ENCODE results near the gene ZEB2.
"Not testable (repeated sequence)": the region's sequence is repeated elsewhere in the genome, so short reads cannot be mapped to it uniquely, and the experiment has no call there.

Gene ZEB2

DNA sequence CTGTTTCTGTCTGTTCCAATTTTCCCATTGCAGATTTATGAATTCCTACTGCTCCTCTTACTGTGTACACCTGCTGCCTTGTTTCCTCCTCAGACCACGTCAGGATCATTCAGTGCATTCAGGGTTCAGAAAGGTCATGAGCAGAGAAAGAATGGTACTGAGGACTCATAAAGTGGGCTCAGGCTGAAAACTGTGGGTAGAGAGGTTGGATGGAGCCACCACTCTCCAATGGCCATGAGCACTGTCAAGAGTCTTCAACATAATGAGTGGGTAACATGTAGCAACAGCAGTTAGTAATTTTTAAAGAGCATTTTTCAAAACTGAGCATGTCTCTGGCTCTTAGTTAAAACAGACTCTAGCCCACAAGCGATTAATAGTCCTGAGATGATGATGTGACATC is 138.2 kb downstream of the ZEB2 start:
- DNase-seq (no peak), ATAC-seq (no peak)

DNA sequence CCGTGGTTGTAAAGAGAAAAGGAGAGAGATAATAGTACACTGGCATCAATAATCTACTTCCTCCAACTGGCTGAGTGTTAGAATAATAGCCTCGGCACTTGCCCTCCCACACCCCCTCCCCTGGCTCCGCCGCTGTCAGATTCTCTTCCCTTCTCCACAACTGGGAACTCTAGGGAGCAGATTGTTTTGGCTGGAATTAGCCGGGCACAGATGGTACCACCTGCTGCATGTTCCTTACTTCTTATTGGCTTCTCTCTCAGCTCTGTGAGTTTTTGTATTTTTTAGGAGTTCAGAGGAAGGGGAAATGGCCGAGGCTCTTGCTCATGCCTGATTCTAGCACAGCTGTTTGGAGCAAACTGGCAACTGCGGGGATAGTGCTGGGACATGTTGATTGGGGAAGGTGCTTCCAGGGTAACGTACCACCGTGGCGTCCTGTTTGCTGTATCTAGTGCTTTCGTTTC is 140.0 kb downstream of the ZEB2 start:
- DNase-seq (no peak), ATAC-seq (no peak)

DNA sequence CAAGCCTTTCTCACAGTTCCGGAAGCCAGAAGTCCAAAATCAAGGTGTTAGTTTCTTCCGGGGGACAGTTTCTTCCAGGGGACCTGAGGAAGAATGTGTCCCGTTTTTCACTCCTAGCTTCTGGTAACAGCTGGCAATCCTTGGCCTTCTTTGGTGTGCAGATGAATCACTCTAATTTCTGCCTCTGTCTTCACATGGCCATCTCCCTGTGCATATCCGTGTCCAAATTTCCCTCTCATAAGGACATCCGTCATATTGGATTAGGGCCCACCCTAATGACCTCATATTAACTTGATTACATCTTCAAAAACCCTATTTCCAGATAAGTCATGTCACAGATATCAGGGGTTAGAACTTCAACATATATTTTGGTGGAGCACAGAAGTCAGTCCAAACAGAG is 141.4 kb downstream of the ZEB2 start:
- no peak for ATAC-seq

DNA sequence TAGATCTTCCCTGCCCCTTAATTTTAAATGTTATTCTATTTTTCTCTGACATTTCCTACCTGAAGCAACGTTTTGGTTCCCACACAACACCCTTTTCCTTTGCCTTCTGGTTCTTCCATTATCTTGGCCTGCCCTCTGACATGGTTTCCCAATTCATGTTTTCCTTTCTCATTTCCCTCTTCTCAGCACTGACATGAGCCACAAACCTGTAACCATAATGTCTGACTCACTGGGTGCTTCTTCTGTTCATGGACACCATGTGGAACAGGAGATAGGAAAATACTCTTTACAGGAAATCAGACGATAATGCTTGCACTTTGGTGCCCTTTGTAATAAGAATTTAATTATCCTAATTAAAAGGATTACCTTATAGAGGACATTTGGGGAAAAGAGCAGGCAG is 142.0 kb downstream of the ZEB2 start:
- ATAC-seq: peak; percentile 33

More for the DNA sequence above, 141.4 kb downstream of the ZEB2 start:
- DNase-seq: no peak

DNA sequence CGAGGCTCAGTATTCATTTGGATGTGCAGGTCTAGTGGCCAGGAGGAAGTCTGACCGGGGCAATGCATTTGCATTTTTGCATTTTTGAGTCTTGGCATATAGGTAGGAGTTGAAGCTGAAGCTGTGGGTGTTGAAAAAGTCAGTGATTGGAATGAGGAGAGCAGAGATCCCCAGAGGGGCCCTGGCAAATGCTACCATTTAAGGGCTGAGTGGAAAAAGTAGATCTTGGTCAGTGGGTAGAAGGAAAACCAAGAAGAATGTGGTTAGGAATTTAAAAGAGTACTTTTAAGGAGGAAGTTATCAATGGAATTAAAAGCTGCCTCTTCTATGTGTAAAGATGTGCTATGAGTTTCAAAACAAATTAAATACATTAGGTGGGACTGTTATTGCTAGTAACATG is 143.0 kb downstream of the ZEB2 start:
- DNase-seq (no peak), ATAC-seq (no peak)

More for the DNA sequence above, 142.0 kb downstream of the ZEB2 start:
- no peak for DNase-seq

DNA sequence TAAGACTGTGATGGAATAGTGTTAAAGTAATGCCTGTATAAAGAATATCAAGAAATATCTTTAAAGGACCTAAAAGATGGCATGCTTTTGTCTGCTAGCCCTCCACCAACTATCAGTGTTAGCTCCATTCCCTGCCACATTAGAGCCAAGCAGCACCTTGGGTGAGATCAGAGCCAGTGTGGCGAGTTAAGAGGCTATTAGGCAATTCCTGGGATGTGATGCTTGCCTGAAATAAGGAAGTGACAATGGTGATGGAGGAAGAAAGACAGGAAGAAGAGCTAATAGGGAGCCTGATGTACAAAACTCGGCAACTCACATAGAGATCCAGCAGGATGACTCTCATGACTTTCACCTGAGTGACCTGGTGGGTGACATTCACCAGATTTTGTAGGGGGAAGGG is 143.5 kb downstream of the ZEB2 start:
- DNase-seq: no peak
- ATAC-seq: no peak

DNA sequence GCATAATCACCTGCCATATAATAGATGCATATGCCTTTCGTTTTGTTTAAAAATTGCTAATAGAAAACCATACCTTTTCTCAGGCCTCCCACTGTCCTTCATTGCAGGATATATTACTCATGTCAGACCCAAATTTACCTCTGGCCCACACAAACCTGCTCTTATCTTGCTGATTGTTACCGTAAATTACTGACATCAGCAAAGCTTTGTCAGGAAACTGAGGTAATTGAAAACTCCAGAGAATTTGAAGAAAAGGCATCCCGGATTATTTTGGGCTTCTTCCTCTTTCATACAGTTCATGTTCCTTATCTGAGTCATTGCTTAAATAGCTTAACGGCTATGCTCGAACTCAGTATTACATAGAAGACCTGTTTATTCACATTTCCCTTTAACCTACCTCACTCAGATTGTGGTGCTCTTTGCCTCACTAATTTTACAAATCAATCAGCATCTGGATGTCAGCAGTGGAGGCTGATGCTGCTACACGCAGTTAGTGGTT is 145.7 kb downstream of the ZEB2 start:
- ATAC-seq (peak; percentile 38), DNase-seq (no peak)

DNA sequence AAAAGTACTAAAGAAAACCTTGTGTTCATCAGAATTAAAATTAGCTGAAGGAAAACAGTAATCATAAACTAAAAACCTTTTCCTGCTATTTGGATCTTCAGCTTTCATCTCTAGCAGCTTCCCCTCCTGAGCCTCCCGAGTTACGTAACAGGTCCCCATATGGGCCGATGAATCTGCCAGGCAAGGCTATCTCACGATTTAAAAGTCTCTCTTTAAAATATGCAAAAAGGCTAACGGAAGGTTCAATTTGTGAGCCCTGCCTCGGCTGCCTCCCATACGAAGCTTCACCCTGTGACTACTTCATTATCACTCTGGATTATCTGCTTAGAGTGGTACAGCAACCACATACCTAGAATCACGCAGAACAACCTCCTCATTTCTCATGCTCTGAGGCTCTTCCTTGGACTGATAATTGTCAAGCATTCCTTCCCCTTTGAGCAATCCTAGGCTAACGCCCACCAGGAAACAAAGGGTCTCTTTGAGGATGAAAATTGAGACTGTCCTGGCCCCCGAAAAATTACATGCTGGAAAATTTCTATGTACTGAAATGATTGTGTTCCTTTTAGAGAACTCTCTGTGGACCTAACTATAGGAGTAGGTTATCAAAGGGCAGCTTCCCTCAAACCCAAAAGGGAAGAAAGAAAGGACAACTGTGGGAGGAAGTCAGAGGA is 147.4 kb downstream of the ZEB2 start:
- ATAC-seq (no peak), DNase-seq (no peak)

DNA sequence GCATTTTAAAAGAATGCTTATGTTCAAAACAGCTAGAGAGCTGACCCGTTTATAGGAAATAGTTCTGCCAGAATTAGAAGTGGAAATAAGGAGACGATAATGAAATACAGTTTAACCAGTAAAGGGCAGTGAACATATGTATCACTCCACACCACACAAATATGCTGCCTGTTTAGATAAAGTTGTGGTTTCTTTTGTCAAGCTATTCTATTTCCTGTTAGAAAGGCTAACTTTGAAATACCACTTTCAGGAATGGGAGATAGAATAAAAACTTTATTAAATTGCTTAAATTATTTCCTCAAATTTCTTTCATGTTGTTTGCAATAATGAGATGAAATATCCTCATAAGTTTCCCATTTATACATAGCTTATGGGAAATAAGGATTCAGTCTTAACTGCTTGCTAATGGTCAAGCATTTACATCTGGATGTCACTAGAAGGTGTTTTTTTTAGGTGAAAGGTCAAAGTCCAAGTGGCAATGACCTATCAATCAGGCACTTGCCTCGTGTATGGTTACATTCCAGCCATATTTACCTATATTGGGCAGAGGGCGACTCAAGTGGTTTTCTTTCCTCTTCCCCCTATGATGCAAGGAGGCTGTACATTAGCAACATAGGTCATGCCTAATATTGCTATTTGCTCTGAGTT is 148.9 kb downstream of the ZEB2 start:
- ATAC-seq: no peak
- no peak for DNase-seq

DNA sequence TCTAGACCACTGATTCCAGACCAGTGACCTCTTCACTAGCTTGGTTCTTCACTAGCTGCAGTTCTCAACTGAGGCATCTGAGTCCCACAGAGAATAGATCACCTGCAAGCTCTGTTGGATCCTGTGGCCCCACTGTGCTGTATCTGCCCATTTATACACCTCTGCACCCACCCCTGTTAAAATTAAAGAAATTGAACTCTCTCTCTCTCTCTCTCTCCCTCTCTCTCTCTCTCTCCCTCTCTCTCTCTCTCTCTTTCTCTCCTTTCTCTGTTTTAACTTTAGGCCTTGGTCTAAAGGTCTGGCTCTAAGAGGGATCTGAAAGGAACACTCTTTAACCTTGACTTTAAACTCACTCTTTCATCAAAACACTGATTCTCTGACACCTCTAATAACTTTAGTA is 150.5 kb downstream of the ZEB2 start:
- no peak for DNase-seq
- ATAC-seq: no peak

DNA sequence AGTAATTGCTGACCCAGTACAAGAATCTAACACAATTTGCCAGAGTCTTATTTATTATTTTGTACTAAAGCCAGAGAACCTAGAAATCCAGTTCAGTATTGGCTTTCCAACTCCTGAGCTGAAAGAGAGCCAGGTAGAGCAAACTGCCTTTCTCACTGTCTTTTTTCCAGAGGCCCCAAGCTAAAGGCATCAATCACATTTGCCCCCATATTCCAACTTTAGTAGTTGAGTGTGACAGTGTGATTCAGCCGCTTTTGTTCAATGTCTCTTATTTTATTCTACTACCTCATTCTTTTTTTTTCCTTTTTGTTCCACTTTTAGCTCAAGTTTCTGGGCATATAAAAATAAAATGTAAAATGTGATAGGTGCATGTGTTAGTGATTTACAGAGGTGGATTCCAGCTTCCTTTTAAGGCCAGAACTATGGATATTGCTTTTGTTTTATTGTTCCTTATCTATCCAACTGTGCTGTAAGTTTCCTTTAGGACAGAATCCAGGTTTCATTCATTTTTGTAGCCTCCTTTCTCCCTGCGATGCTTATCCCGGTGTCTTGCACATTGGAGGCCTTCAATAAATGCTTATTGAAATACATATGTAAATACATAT is 153.0 kb downstream of the ZEB2 start:
- DNase-seq (no peak), ATAC-seq (no peak)

DNA sequence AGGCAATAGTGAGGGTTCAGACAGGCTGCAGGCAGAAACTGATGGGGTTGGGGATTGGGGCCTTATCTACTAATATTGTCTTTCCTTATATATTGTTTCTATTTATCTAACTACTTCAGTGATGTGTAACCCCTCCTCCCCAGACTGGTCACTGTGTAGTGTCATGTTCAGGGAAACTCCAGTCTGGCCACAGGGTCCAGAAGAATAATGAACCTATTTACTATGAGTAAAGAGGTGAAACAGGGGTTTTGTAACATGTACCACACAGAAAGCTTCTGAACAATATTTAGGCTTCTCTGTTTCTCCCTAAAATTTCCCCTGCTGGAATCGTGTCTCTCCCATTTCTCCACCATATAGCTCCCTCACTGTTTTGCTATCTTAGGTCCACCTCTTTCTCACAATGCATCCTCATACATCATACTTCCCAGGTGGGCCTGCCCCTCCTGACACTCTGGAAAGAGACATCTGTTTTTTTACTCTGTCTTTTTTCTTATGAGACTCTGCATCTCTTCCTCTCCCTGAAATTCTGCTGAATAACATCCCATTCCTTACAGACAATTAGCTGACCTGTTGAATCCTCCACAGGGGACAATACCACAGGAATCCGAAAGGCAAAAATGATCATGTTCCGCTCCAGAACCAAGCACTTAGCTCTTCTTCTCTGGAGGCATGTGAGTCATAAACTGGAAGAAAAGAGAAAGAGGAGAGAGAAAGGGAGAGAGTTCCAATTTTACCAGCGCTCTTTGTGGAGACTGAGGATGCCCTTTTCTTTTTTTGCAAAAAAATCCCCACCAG is 154.8 kb downstream of the ZEB2 start:
- DNase-seq (no peak), ATAC-seq (no peak)

DNA sequence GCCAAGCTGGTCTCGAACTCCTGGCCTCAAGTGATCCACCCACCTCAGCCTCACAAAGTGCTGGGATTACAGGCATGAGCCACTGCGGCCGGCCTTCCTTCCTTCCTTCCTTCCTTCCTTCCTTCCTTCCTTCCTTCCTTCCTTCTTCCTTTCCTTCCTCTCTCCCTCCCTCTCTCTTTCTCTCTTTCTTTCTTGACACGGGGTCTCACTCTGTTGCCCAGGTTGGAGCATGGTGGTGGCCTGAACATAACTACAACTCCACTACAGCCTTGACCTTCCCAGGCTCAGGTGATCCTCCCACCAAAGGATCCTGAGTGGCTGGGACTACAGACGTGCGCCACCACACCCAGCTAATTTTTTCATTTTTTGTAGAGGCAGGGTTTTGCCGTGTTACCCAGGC is 155.7 kb downstream of the ZEB2 start:
- ATAC-seq, DNase-seq: not testable (repeated sequence)

DNA sequence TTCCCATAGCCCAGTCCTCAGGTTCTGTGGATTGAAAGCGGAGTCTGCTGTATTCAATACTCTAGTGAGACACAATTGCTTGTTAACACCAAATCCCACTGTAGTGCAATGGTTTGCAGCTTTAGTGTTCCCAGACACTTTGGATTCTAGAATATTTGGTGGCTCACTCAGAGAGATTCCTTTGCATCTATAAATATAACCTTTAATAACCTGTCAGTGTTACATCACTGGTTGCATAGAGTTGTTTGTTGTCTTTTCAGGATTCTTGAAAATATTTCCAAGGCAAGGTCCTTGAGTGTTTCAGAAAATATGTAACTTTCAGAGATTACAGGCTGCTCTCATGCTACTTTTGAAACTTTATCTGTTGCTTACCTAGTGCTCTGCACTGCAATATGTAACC is 157.5 kb downstream of the ZEB2 start:
- DNase-seq (no peak), ATAC-seq (no peak)

DNA sequence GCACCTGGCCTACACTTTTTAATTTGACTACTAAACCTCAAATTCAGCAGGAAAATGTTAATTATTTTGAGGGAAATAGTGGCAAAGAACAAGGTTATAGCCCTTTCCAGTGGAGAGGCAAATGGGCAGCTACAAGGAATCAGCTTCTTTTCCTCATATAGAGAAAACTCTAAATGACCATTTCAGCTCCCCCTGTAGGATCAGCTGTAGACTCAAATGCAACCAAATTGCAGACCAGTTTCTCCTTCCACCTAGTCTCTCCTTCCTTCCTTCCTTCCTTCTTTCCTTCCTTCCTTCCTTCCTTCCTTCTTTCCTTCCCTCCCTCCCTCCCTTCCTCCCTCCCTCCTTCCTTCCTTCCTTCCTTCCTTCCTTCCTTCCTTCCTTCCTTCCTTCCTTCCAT is 158.2 kb downstream of the ZEB2 start:
- no peak for ATAC-seq

DNA sequence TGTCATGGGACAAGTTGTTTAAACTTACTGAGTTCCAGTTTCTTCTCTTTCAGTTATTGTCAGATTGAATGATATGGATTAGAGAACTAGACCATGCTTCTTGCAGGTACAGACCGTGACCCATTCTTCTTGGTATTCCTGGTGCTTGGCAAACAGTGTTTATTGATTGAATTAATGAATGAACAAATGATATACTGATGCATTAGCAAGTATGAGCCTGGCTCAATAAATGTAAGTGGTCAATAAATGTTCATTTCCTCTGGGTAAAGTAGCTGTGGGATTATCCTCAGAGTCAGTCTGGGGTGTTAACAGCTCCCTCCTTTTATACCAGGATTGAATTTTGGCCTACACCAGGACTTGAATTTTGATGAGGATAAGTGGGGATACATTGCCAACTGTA is 160.2 kb downstream of the ZEB2 start:
- ATAC-seq (no peak), DNase-seq (no peak)

More for the DNA sequence above, 158.2 kb downstream of the ZEB2 start:
- no peak for DNase-seq

DNA sequence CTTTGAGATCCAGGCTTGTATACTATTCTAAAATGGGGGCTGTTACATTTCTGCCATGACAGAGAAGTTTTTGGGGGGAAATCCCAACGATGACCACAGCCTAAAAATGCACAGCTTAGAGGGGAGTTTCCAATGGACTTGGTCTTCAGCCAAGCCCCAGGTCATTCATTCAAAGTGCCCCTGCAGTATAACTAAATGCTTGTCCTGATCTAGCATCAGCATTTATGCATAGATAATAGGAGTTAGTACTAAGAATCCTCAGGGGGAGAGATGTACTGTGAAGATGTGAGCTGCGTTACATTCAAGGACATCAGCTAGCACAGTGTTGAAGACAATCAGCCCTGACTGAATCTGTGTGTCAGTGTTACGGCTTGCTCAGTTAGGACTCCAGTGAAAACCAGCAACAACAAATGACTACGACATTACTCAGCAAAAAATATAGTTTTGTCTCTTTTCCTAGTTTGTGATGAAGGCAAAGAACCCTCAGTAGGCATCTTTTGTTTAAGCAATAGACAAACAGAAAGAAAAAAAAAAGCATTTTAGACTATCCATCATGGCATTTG is 160.9 kb downstream of the ZEB2 start:
- DNase-seq (peak; percentile 59), ATAC-seq (peak; percentile 69)

DNA sequence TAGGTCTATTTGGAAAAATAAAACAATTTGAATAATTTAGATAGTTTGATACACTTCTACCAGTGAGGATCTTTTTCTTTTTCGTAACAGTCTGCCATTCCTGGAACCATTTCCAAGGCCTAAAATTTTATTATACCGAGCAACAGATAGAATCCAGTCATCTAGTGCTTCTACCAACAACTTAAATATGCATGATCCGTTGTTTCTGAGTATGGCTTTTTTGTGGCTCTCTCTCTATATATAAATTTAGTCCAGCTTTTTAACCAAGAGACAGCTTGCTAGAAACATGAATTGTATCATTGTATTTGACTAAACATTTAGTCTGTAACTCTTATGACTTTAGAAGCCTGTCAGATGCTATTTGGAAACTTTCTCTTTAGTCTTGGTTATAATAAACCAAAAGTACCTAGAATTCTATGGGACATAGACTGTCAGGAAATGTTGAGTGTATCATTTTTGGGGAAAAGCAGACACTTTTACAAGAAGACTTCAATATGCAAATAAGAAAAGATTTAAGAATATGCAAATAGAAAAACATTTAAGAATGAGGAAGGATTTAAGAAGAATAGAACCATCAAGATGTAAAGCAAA is 161.4 kb downstream of the ZEB2 start:
- ATAC-seq (no peak), DNase-seq (no peak)

DNA sequence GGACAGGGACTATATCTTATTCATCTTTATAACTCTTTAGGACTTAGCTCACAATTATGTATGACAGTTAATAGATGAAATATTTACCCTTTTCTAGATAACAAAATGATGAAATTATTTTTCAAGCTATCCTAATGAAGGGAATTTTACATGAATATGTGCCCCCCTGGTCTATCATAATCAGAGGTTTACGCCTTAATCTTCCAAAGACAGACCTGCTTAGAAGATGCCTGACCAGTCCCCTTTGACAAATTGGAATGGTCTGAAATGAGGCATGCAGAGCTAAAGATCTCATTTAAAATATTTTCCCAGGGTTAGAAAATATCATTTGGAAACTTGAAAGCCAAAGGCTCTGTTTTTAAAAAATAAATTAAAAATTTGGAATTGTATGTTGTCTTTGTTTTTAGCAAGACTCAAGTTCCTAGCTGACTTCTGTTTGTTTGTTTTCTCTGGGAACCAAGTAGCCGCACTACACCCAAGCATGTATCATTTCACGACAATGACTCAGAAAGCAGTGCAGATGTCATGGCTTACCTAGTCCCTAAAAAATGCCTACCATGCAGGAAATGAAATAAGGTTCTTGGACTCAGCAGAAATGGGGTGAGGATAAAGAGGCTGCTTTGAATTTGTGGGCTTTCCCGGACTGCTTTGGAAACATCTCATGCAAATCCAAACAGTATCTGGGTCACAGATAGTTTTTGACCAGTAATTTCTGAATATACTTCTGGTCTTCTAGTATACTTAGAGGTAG is 162.1 kb downstream of the ZEB2 start:
- DNase-seq (no peak), ATAC-seq (peak; percentile 84)

DNA sequence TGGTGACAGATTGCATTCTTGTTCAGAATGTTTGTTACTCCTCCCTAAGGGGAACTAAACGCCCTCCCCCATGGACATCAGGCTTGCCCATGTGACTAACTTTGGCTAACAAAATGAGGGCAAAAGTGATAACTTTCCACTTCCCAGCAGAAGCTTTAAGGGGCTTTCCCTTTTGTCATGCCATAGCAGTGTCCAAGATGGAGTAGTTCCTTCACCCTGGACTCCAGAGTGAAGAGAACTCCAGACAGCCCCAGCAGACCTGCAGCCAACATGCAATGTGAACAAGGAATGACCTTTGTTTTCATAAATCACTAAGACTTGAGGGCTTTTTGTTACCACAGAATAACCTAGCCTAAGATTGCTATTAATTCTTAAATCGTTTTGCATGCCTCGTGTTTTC is 163.5 kb downstream of the ZEB2 start:
- no peak for ATAC-seq
- no peak for DNase-seq

DNA sequence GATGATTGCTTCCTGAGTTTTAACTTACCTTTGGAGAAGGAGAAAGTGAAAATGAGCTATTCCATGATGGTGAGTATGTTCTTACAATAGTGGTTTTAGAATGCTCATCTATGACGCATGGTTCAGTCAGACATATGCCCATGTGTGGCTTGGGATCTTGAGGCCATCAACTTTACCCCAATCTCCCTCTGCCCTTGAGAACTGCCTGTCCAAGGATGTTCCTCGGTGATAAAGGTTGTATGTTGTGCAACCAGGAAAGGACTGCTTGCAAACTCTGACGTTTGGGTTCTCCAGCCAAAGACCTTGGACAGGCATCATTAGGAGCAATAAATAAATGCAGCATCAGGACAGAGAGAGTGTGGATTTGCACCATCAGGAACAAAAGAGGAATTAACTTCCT is 165.0 kb downstream of the ZEB2 start:
- no peak for DNase-seq
- no peak for ATAC-seq

Data from stimulated activated naive CD8-positive, alpha-beta T cell treated with anti-CD3 and anti-CD28 coated beads, Interleukin-15, Interleukin-2, amounts not matched to agents 100 U/mL and 50 U/mL, for 24 hours (primary cell).